CD14-positive monocyte (primary cell): ENCODE data around the gene CDKAL1. TPM values are rescaled to one million over a fixed set of nuclear protein-coding genes. Genes with fewer than 3 reads are reported as not detected.

Source experiments
- DNase-seq, 3 donors: peaks; one replicate each; pipeline ENCODE4 v3.0.0-alpha.2; 2011 to 2022
- H2AFZ ChIP-seq: 2 replicates; pipeline ENCODE4 v1.6.0; 2012; ENCODE audit warnings: mild to moderate bottlenecking, low read depth, low read length, inconsistent platforms; ENCODE audit not compliant: insufficient read depth, poor library complexity, severe bottlenecking
- H3K27ac ChIP-seq, 2 donors: 1 replicate in 1 of 2; 2 replicates in 1 of 2; pipeline ENCODE4 v1.5.1; 2012 to 2013; ENCODE audit warnings: low read length in 2 of 2, control low read depth in 1 of 2, inconsistent platforms in 1 of 2, low read depth in 1 of 2, mild to moderate bottlenecking in 1 of 2
- H3K27me3 ChIP-seq, 2 donors: one replicate each; pipeline versions ENCODE4 v1.6.0 to v1.6.1; 2011 to 2013; ENCODE audit warnings: low read length in 2 of 2; ENCODE audit not compliant: control insufficient read depth in 2 of 2, insufficient read depth in 2 of 2
- H3K36me3 ChIP-seq, 2 donors: replicated peaks in 1 of 2; 1 replicate in 1 of 2; 2 replicates in 1 of 2; pipeline versions ENCODE4 v1.5.1 to v1.6.1; 2012 to 2013; ENCODE audit warnings: low read length in 2 of 2, control low read depth in 1 of 2, inconsistent platforms in 1 of 2, mild to moderate bottlenecking in 1 of 2; ENCODE audit not compliant: insufficient read depth in 2 of 2, control insufficient read depth in 1 of 2
- H3K4me1 ChIP-seq, 2 donors: 1 replicate in 1 of 2; 2 replicates in 1 of 2; pipeline versions ENCODE4 v1.5.1 to v1.6.1; 2012 to 2013; ENCODE audit warnings: low read length in 2 of 2, control low read depth in 1 of 2, inconsistent platforms in 1 of 2, mild to moderate bottlenecking in 1 of 2, moderate library complexity in 1 of 2; ENCODE audit not compliant: insufficient read depth in 2 of 2, control insufficient read depth in 1 of 2
- H3K4me2 ChIP-seq: replicated peaks from 2 replicates; pipeline ENCODE3; 2012; ENCODE audit warnings: low read length, moderate library complexity, mild to moderate bottlenecking; ENCODE audit not compliant: poor library complexity, severe bottlenecking; ENCODE audit errors: extremely low read depth
- H3K4me3 ChIP-seq, 3 experiments: fragments of 200-600 bp in 1 of 3; sonication (generic) in 1 of 3; replicated peaks in 1 of 3; 1 replicate in 2 of 3; 2 replicates in 1 of 3; pipeline ENCODE4 v1.5.1; 2011 to 2013; ENCODE audit warnings: low read length in 3 of 3, mild to moderate bottlenecking in 3 of 3, control low read depth in 2 of 3, low read depth in 2 of 3, inconsistent platforms in 1 of 3, moderate library complexity in 1 of 3
- H3K79me2 ChIP-seq: 2 replicates; pipeline ENCODE4 v1.6.0; 2012; ENCODE audit warnings: mild to moderate bottlenecking, control low read depth, inconsistent platforms, low read length, moderate library complexity; ENCODE audit not compliant: insufficient read depth
- H3K9ac ChIP-seq: 2 replicates; pipeline ENCODE4 v1.6.0; 2017; ENCODE audit warnings: low read length, mild to moderate bottlenecking; ENCODE audit not compliant: insufficient read depth, poor library complexity, severe bottlenecking
- H3K9me3 ChIP-seq, 2 donors: replicated peaks in 1 of 2; 1 replicate in 1 of 2; 2 replicates in 1 of 2; pipeline versions ENCODE4 v1.5.1 to v1.6.1; 2012 to 2013; ENCODE audit warnings: low read length in 2 of 2, control low read depth in 1 of 2; ENCODE audit not compliant: control insufficient read depth in 1 of 2, insufficient read depth in 1 of 2
- H4K20me1 ChIP-seq: 2 replicates; pipeline ENCODE4 v1.6.0; 2012; ENCODE audit warnings: mild to moderate bottlenecking, low read length, control low read depth, moderate library complexity; ENCODE audit not compliant: insufficient read depth
- H3K27ac Mint-ChIP-seq, 7 donors: one replicate each; pipeline ENCODE4 v1.8.0; 2020; ENCODE audit warnings: mild to moderate bottlenecking in 7 of 7, mixed read lengths in 7 of 7, moderate library complexity in 6 of 7, inconsistent platforms in 2 of 7
- H3K27me3 Mint-ChIP-seq, 3 donors: one replicate each; pipeline ENCODE4 v1.8.0; 2021 to 2022; ENCODE audit warnings: low read depth in 3 of 3, mild to moderate bottlenecking in 3 of 3, mixed read lengths in 3 of 3, moderate library complexity in 3 of 3, inconsistent platforms in 1 of 3
- H3K36me3 Mint-ChIP-seq, 2 donors: one replicate each; pipeline ENCODE4 v1.8.0; 2020; ENCODE audit warnings: mixed read lengths in 2 of 2, inconsistent platforms in 1 of 2, mild to moderate bottlenecking in 1 of 2
- H3K4me1 Mint-ChIP-seq: one replicate; pipeline ENCODE4 v1.8.0; 2020; ENCODE audit warnings: mild to moderate bottlenecking, mixed read lengths
- H3K4me3 Mint-ChIP-seq, 2 donors: one replicate each; pipeline ENCODE4 v1.8.0; 2020; ENCODE audit warnings: mild to moderate bottlenecking in 2 of 2, mixed read lengths in 2 of 2, moderate library complexity in 1 of 2
- H3K9me3 Mint-ChIP-seq, 7 donors: one replicate each; pipeline ENCODE4 v1.8.0; 2020 to 2022; ENCODE audit warnings: mixed read lengths in 7 of 7, mild to moderate bottlenecking in 6 of 7, moderate library complexity in 6 of 7, inconsistent platforms in 2 of 7
- CTCF ChIP-seq: fragments of 200-600 bp; IDR thresholded peaks from one replicate; pipeline ENCODE4 v1.8.0; 2022; ENCODE audit warnings: antibody characterized with exemption, mild to moderate bottlenecking
- WGBS: methylation state at CpG from one replicate; pipeline ENCODE4 v1.1.5; 2013; ENCODE audit warnings: missing lambda C conversion rate; ENCODE audit not compliant: insufficient coverage; 5-methylcytosine and 5-hydroxymethylcytosine counted together
- intact Hi-C, 2 donors: fragments of 100-400 bp; cut with micrococcal nuclease; formaldehyde crosslinking; loops; one replicate each; pipeline versions ENCODE4 v1.15.0 to v1.15.1; 2023
- polyA plus RNA-seq, 3 donors: library from polyadenylated mRNA; depleted of rRNA in 1 of 3; unstranded in 2 of 3; stranded (reverse) in 1 of 3; fragments of 300-500 nt in 2 of 3; fragments of >200 nt in 1 of 3; fragmentation: Illumina TruSeq in 2 of 3; gene quantifications; 1 replicate in 2 of 3; 2 replicates in 1 of 3; pipeline ENCODE4 v1.2.3, GENCODE V29; 2012 to 2021

Gene CDKAL1
- polyA plus RNA-seq, 3 donors, result 3.2 to 12.4 (median 8.3) TPM

- H3K4me1 Mint-ChIP-seq, result peaks cover 8% of the 10 kb centered on the region
- H4K20me1 ChIP-seq, result no peaks in the 10 kb centered on the region
- H3K79me2 ChIP-seq, result no peaks in the 10 kb centered on the region
- H2AFZ ChIP-seq, result no peak overlapping the region
- no peak for TF ChIP-seq CTCF
- intact Hi-C loops, result no loop called here
- H3K27ac ChIP-seq, result no peak overlapping the region
- H3K4me3 Mint-ChIP-seq, result no peak overlapping the region
- peaks cover 0 to 2% (median 0%) of the 10 kb centered on the region in 7 donors for H3K9me3 Mint-ChIP-seq
- no CpG with 5 or more reads among the region's 2 CpGs for WGBS
- no peaks in the 10 kb centered on the region for H3K9me3 ChIP-seq
- no peak for DNase-seq
- H3K36me3 Mint-ChIP-seq, result peaks cover 12 to 17% of the 10 kb centered on the region in 2 donors
- no peak overlapping the region for H3K4me2 ChIP-seq
- no peaks in the 10 kb centered on the region for H3K27me3 ChIP-seq
- no peaks in the 10 kb centered on the region for H3K4me1 ChIP-seq
- no peaks in the 10 kb centered on the region for H3K27me3 Mint-ChIP-seq
- no peak overlapping the region for H3K9ac ChIP-seq
- no peaks in the 10 kb centered on the region for H3K36me3 ChIP-seq
- no peak overlapping the region for H3K27ac Mint-ChIP-seq
- no peak overlapping the region for H3K4me3 ChIP-seq
Measured at GRCh38 chr6:20658053-20658452, 123.8 kb downstream of the CDKAL1 start.

GRCh38 chr6:20658516-20658915 is 124.3 kb downstream of the CDKAL1 start:
- Histone ChIP-seq H2AFZ (no peak overlapping the region), H3K36me3 (no peaks in the 10 kb centered on the region), H3K4me2 (no peak overlapping the region), H3K9me3 (no peaks in the 10 kb centered on the region), H3K4me3 (no peak overlapping the region), H4K20me1 (no peaks in the 10 kb centered on the region), H3K79me2 (no peaks in the 10 kb centered on the region), H3K27me3 (no peaks in the 10 kb centered on the region), H3K27ac (no peak overlapping the region), H3K9ac (no peak overlapping the region), H3K4me1 (no peaks in the 10 kb centered on the region)
- 80% methylated on average over 2 of the region's 5 CpGs for WGBS
- Mint-ChIP-seq H3K4me3 (no peak overlapping the region), H3K9me3 (peaks cover 0 to 2% (median 0%) of the 10 kb centered on the region in 7 donors), H3K36me3 (peaks cover 7 to 13% of the 10 kb centered on the region in 2 donors), H3K27me3 (no peaks in the 10 kb centered on the region), H3K27ac (no peak overlapping the region), H3K4me1 (peaks cover 8% of the 10 kb centered on the region)
- intact Hi-C loops, result no loop called here
- no peak for DNase-seq
- no peak for TF ChIP-seq CTCF
